ENCODE results near the gene IDH2.
"Not testable (repeated sequence)": the region's sequence is repeated elsewhere in the genome, so short reads cannot be mapped to it uniquely, and the experiment has no call there.

The IDH2 gene

DNA sequence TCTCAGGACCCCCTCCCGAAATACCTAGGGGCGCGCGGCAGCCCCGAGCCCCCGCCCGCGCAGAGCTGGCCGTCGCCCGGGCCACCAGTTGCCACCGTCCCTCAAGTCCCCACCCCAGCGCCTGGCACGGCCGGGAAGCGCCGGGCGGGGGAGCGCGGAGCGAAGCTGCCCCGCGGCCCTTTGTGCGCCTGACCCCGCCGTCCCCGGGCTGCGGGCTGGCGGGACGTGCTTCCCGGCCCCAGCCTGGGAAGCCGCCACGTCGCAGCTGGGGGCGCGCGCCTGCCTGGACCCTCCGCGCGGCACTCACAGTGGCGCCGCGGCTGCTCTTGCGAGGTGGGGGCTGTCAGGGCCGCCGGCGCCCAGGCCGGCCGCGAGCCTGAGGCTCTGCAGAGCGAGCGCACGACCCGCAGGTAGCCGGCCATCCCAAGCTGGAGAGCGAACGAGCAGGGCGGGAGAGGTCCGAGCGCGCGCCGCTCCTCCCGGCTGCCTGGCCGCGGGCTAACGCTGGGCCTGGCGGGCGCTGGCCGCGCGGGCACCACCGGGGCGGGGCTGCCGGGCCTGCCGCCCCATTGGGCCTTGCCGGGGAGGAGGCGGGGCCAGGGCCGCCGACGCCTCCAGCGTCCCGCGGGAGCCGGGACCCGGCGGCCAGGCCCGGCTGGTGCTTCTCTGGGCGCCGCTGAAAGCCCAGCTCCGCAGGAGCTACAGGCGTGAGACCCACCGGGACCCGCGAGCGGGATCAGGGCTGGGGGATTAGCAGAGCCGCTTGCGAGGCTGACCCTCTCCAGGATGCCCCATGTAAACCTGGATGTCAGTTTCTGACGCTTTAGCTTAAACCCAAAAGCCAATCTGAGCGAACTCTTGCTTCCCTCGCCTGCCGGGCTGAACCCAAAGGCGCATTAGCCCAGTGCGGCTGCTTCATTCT, at the start of gene IDH2:
IDH2 (minus strand) TSS at position 500 of the 922 bp plus-strand sequence; CDS start at position 422, 78 bp downstream.
- in situ Hi-C loops (cut with HindIII; ENCODE audit: low sequenced_read_pairs): loop anchor here (5.0 kb wide), 1 partner anchor 40 kb away; no protein-coding TSS in a partner anchor
- DNase-seq (ENCODE audit: low read depth): peak; percentile 37
- H3K4me3 ChIP-seq (ENCODE audit: low read depth, low read length): peak within 1 kb of the TSS; percentile 67
- TF ChIP-seq CTCF (IDR thresholded peaks at IDR 0.05; ENCODE audit: low read depth, low read length, missing control alignments): no peak

DNA sequence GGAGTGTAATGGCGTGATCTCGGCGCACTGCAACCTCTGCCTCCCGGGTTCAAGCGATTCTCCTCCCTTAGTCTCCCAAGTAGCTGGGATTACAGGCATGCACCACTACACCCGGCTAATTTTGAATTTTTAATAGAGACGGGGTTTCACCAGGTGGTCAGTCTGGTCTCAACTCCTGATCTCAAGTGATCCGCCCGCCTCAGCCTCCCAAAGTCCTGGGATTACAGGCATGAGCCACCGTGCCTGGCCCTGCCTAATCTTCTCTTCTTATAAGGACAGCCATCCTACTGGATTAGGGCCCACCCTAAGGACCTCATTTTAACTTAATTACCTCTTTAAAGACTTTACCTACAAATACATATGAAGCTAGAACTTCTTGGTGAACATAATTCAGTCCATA, 48.3 kb upstream of the IDH2 start:
- DNase-seq (ENCODE audit: low read depth); H3K4me3 ChIP-seq (ENCODE audit: low read depth, low read length): not testable (repeated sequence)
- in situ Hi-C loops (cut with HindIII; ENCODE audit: low sequenced_read_pairs): loop anchor here (5.0 kb wide), 1 partner anchor 67 kb away; no protein-coding TSS in a partner anchor

DNA sequence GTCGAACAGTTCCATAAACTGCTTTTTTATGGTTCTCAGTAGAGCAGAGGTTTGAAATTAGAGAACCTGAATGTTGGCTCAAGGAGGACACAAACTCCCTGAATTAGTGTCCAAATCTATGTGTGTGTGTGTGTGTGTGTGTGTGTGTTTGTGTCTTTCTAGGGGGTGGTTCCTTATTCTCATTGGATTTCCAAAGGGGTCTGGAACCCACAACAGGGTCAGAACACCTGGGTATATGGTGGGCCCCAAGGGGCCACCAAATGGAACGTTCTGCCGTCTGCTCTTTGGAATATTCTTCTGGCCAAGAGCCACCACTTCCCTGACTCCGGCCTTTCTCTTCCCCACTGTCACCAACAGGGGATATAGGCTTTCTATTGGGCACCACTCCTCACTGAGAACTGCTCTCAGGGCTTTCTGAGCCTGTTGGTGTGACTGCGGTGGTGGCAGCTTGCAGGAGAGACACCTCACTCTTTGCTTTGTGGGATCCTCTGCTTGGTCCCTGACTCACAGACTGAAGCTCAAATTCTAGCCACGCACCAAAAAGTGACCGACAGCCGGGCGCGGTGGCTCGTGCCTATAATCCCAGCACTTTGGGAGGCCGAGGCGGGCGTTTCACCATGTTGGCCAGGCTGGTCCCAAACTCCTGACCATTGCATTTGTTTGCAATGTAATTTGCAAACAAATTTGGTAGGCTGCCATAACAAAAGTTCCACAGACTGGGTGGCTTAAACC, 47.5 kb upstream of the IDH2 start:
- in situ Hi-C loops (cut with HindIII; ENCODE audit: low sequenced_read_pairs): loop anchor here (5.0 kb wide), 1 partner anchor 68 kb away; no protein-coding TSS in a partner anchor
- no peak overlapping the region for H3K4me3 ChIP-seq (ENCODE audit: low read depth, low read length)
- no peak for DNase-seq (ENCODE audit: low read depth)
- TF ChIP-seq CTCF (IDR thresholded peaks at IDR 0.05; ENCODE audit: low read depth, low read length, missing control alignments): no peak

GRCh38 chr15:90146198-90146761, 44.0 kb upstream of the IDH2 start:
- in situ Hi-C loops (cut with HindIII; ENCODE audit: low sequenced_read_pairs); H3K4me3 ChIP-seq (ENCODE audit: low read depth, low read length); DNase-seq (ENCODE audit: low read depth): not testable (repeated sequence)

DNA sequence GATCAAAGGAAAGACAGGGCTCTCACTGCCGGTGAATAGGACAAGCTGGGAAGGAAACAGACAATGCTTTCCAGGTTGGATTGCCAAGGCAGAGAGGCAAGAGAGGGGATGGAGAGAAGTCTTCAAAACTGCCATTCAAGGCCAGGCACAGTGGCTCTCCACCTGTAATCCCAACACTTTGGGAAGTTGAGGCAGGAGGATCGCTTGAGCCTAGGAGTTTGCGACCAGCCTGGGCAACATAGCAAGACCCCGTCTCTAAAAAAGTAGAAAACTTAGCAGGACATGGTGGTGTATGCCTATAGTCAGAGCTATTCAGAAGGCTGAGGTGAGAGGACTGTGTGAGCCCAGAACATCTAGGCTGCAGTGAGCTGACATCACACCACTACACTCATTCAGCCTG, 43.5 kb upstream of the IDH2 start:
- DNase-seq (ENCODE audit: low read depth): no peak
- TF ChIP-seq CTCF (IDR thresholded peaks at IDR 0.05; ENCODE audit: low read depth, low read length, missing control alignments): no peak
- in situ Hi-C loops (cut with HindIII; ENCODE audit: low sequenced_read_pairs): no loop called here

GRCh38 chr15:90145259-90145658, 43.0 kb upstream of the IDH2 start:
- no peak overlapping the region for H3K4me3 ChIP-seq (ENCODE audit: low read depth, low read length)
- no peak for TF ChIP-seq CTCF (IDR thresholded peaks at IDR 0.05; ENCODE audit: low read depth, low read length, missing control alignments)
- DNase-seq (ENCODE audit: low read depth): no peak
- in situ Hi-C loops (cut with HindIII; ENCODE audit: low sequenced_read_pairs): no loop called here

More for the DNA sequence above, 43.5 kb upstream of the IDH2 start:
- H3K4me3 ChIP-seq (ENCODE audit: low read depth, low read length): no peak overlapping the region

- in situ Hi-C loops (cut with HindIII; ENCODE audit: low sequenced_read_pairs): loop anchor here (5.0 kb wide), 1 partner anchor 41 kb away; the partner anchor contains the start of gene IDH2
Observed at GRCh38 chr15:90143166-90143655, 40.9 kb upstream of the IDH2 start.

More at GRCh38 chr15:90143166-90143655, 40.9 kb upstream of the IDH2 start:
- no peak overlapping the region for H3K4me3 ChIP-seq (ENCODE audit: low read depth, low read length)
- DNase-seq (ENCODE audit: low read depth): no peak
- TF ChIP-seq CTCF (IDR thresholded peaks at IDR 0.05; ENCODE audit: low read depth, low read length, missing control alignments): peak; percentile 63
